Measurements from ENCODE around the gene TUBB4B. TPM values are rescaled to one million over a fixed set of nuclear protein-coding genes. Genes with fewer than 3 reads are reported as not detected.

Gene TUBB4B
- total RNA-seq, 2 experiments from 2014 or later, result 193 to 196 TPM

GRCh38 chr9:137276473-137277328 lies 35.6 kb downstream of the TUBB4B start:
- H3K36me3 Mint-ChIP-seq (ENCODE audit: low read depth), result no peaks in the 10 kb centered on the region
- no peak overlapping the region for H3K27ac Mint-ChIP-seq
- no peak overlapping the region for H3K4me3 Mint-ChIP-seq
- intact Hi-C loops (cut with micrococcal nuclease), result no loop called here
- H3K9me3 Mint-ChIP-seq, result no peaks in the 10 kb centered on the region
- peaks cover 4% of the 10 kb centered on the region for H3K27me3 Mint-ChIP-seq (ENCODE audit: low read depth)
- no peak for DNase-seq
- H3K4me1 Mint-ChIP-seq (ENCODE audit: low read depth), result peaks cover 11% of the 10 kb centered on the region
- CTCF ChIA-PET, result interaction anchor here (1.2 to 1.7 kb wide), 2 partner anchors 10 to 40 kb away, joined by 3 to 6 read pairs; no protein-coding TSS in a partner anchor

GRCh38 chr9:137277329-137278041 lies 36.4 kb downstream of the TUBB4B start, which contains the start of gene TOR4A:
TSS of gene TOR4A (plus strand) at chr9:137277726. CDS start at chr9:137278690, 964 bp downstream.
- intact Hi-C loops (cut with micrococcal nuclease), result no loop called here
- Mint-ChIP-seq H3K27me3 (ENCODE audit: low read depth) (peaks cover 8% of the 10 kb centered on the region), H3K36me3 (ENCODE audit: low read depth) (no peaks in the 10 kb centered on the region), H3K9me3 (no peaks in the 10 kb centered on the region), H3K4me3 (peak within 1 kb of the TSS; percentile 59), H3K4me1 (ENCODE audit: low read depth) (peaks cover 11% of the 10 kb centered on the region), H3K27ac (no peak within 1 kb of the TSS)
- DNase-seq, result peak; percentile 61
- CTCF ChIA-PET, result interaction anchor here (1.7 kb wide), 1 partner anchor 9 kb away, joined by 6 read pairs; no protein-coding TSS in a partner anchor

- CTCF ChIA-PET, result interaction anchor here (1.7 kb wide), 1 partner anchor 9 kb away, joined by 6 read pairs; no protein-coding TSS in a partner anchor
- H3K27ac Mint-ChIP-seq, result no peak overlapping the region
- DNase-seq, result no peak
Measured at GRCh38 chr9:137278061-137278701, 37.1 kb downstream of the TUBB4B start.

GRCh38 chr9:137278721-137279711 lies 37.9 kb downstream of the TUBB4B start:
- no peak overlapping the region for H3K4me3 Mint-ChIP-seq
- peaks cover 13% of the 10 kb centered on the region for H3K27me3 Mint-ChIP-seq (ENCODE audit: low read depth)
- CTCF ChIA-PET, result no interaction called here

More at GRCh38 chr9:137278061-137278701, 37.1 kb downstream of the TUBB4B start:
- intact Hi-C loops (cut with micrococcal nuclease), result no loop called here
- Mint-ChIP-seq H3K9me3 (no peaks in the 10 kb centered on the region), H3K4me1 (ENCODE audit: low read depth) (peaks cover 11% of the 10 kb centered on the region), H3K4me3 (peak overlapping the region; percentile 59), H3K27me3 (ENCODE audit: low read depth) (peaks cover 11% of the 10 kb centered on the region), H3K36me3 (ENCODE audit: low read depth) (no peaks in the 10 kb centered on the region)

GRCh38 chr9:137279741-137280473 lies 38.8 kb downstream of the TUBB4B start:
- Mint-ChIP-seq H3K27me3 (ENCODE audit: low read depth) (peaks cover 13% of the 10 kb centered on the region), H3K4me3 (no peak overlapping the region), H3K27ac (no peak overlapping the region), H3K9me3 (no peaks in the 10 kb centered on the region), H3K36me3 (ENCODE audit: low read depth) (no peaks in the 10 kb centered on the region), H3K4me1 (ENCODE audit: low read depth) (peaks cover 11% of the 10 kb centered on the region)
- CTCF ChIA-PET, result no interaction called here
- no peak for DNase-seq
- intact Hi-C loops (cut with micrococcal nuclease), result no loop called here

More at GRCh38 chr9:137278721-137279711, 37.9 kb downstream of the TUBB4B start:
- H3K36me3 Mint-ChIP-seq (ENCODE audit: low read depth), result no peaks in the 10 kb centered on the region
- peaks cover 11% of the 10 kb centered on the region for H3K4me1 Mint-ChIP-seq (ENCODE audit: low read depth)
- H3K27ac Mint-ChIP-seq, result no peak overlapping the region
- intact Hi-C loops (cut with micrococcal nuclease), result no loop called here
- no peak for DNase-seq
- H3K9me3 Mint-ChIP-seq, result no peaks in the 10 kb centered on the region

- H3K27ac Mint-ChIP-seq, result no peak overlapping the region
- no peaks in the 10 kb centered on the region for H3K36me3 Mint-ChIP-seq (ENCODE audit: low read depth)
- intact Hi-C loops (cut with micrococcal nuclease), result no loop called here
- no peak for DNase-seq
- CTCF ChIA-PET, result no interaction called here
- peaks cover 9% of the 10 kb centered on the region for H3K4me1 Mint-ChIP-seq (ENCODE audit: low read depth)
- peaks cover 13% of the 10 kb centered on the region for H3K27me3 Mint-ChIP-seq (ENCODE audit: low read depth)
- no peaks in the 10 kb centered on the region for H3K9me3 Mint-ChIP-seq
- no peak overlapping the region for H3K4me3 Mint-ChIP-seq
Measured at GRCh38 chr9:137280474-137281344, 39.6 kb downstream of the TUBB4B start.

GRCh38 chr9:137281345-137282116 lies 40.4 kb downstream of the TUBB4B start:
- Mint-ChIP-seq H3K27me3 (ENCODE audit: low read depth) (peaks cover 13% of the 10 kb centered on the region), H3K36me3 (ENCODE audit: low read depth) (no peaks in the 10 kb centered on the region), H3K4me1 (ENCODE audit: low read depth) (peaks cover 8% of the 10 kb centered on the region), H3K27ac (no peak overlapping the region), H3K4me3 (no peak overlapping the region), H3K9me3 (no peaks in the 10 kb centered on the region)
- intact Hi-C loops (cut with micrococcal nuclease), result no loop called here
- CTCF ChIA-PET, result no interaction called here
- no peak for DNase-seq

GRCh38 chr9:137286975-137287383 lies 45.9 kb downstream of the TUBB4B start:
- no peak overlapping the region for H3K27ac Mint-ChIP-seq
- H3K9me3 Mint-ChIP-seq, result no peaks in the 10 kb centered on the region
- intact Hi-C loops (cut with micrococcal nuclease), result no loop called here
- H3K36me3 Mint-ChIP-seq (ENCODE audit: low read depth), result no peaks in the 10 kb centered on the region
- CTCF ChIA-PET, result interaction anchor here (0.6 to 1.3 kb wide), 7 partner anchors 10 to 306 kb away, joined by 3 to 6 read pairs (median 4); partner anchors contain the start of gene TOR4A
- DNase-seq, result peak; percentile 46
- H3K27me3 Mint-ChIP-seq (ENCODE audit: low read depth), result peaks cover 10% of the 10 kb centered on the region
- no peak overlapping the region for H3K4me3 Mint-ChIP-seq
- H3K4me1 Mint-ChIP-seq (ENCODE audit: low read depth), result no peaks in the 10 kb centered on the region

- peaks cover 20% of the 10 kb centered on the region for H3K27me3 Mint-ChIP-seq (ENCODE audit: low read depth)
- DNase-seq, result no peak
- H3K9me3 Mint-ChIP-seq, result peaks cover 1% of the 10 kb centered on the region
- peaks cover 8% of the 10 kb centered on the region for H3K4me1 Mint-ChIP-seq (ENCODE audit: low read depth)
- CTCF ChIA-PET, result interaction anchor here (0.6 to 1.4 kb wide), 2 partner anchors 113 to 232 kb away, joined by 3 read pairs; no protein-coding TSS in a partner anchor
- intact Hi-C loops (cut with micrococcal nuclease), result no loop called here
- H3K27ac Mint-ChIP-seq, result no peak overlapping the region
- no peak overlapping the region for H3K4me3 Mint-ChIP-seq
- no peaks in the 10 kb centered on the region for H3K36me3 Mint-ChIP-seq (ENCODE audit: low read depth)
Measured at GRCh38 chr9:137293094-137293481, 52.0 kb downstream of the TUBB4B start.
